NCI-H1436 treated with DMSO at 0.1 percent for 48 hours (cell line): Measurements from ENCODE around the gene FBXL12.
"Not testable (repeated sequence)": the region's sequence is repeated elsewhere in the genome, so short reads cannot be mapped to it uniquely, and the experiment has no call there.

Source experiments
- DNase-seq: peaks from one replicate; lab custom pipeline; 2025; lab: John Stamatoyannopoulos, UW

The FBXL12 gene

GRCh38 chr19:9818734-9819595 is at the start of gene FBXL12:
TSS of gene FBXL12 (minus strand) at chr19:9819079. CDS start at chr19:9818813, 266 bp downstream.
- DNase-seq = peak; percentile 98

GRCh38 chr19:9865732-9866501 is 47.0 kb upstream of the FBXL12 start:
- DNase-seq = peak; percentile 53

GRCh38 chr19:9863759-9864158 is 44.9 kb upstream of the FBXL12 start:
- no peak for DNase-seq

GRCh38 chr19:9862938-9863337 is 44.1 kb upstream of the FBXL12 start:
- no peak for DNase-seq

- no peak for DNase-seq
Measured at GRCh38 chr19:9861503-9861902, 42.6 kb upstream of the FBXL12 start.

- no peak for DNase-seq
Measured at GRCh38 chr19:9860407-9860806, 41.5 kb upstream of the FBXL12 start.

GRCh38 chr19:9858766-9859165 is 39.9 kb upstream of the FBXL12 start:
- no peak for DNase-seq

- DNase-seq = no peak
Measured at GRCh38 chr19:9857920-9858746, 39.3 kb upstream of the FBXL12 start.

GRCh38 chr19:9857076-9857721 is 38.3 kb upstream of the FBXL12 start:
- no peak for DNase-seq

GRCh38 chr19:9856609-9857008 is 37.7 kb upstream of the FBXL12 start:
- no peak for DNase-seq

GRCh38 chr19:9854282-9854846 is 35.5 kb upstream of the FBXL12 start:
- no peak for DNase-seq

GRCh38 chr19:9850235-9850959 is 31.5 kb upstream of the FBXL12 start:
- no peak for DNase-seq

GRCh38 chr19:9849791-9850190 is 30.9 kb upstream of the FBXL12 start:
- DNase-seq = no peak

GRCh38 chr19:9848762-9849161 is 29.9 kb upstream of the FBXL12 start:
- no peak for DNase-seq

- DNase-seq = no peak
Measured at GRCh38 chr19:9848060-9848459, 29.2 kb upstream of the FBXL12 start.

- no peak for DNase-seq
Measured at GRCh38 chr19:9847087-9847671, 28.3 kb upstream of the FBXL12 start.

GRCh38 chr19:9843626-9844273 is 24.9 kb upstream of the FBXL12 start:
- not testable (repeated sequence) for DNase-seq

GRCh38 chr19:9842834-9843625 is 24.2 kb upstream of the FBXL12 start:
- no peak for DNase-seq

GRCh38 chr19:9839415-9839814 is 20.5 kb upstream of the FBXL12 start:
- DNase-seq = no peak
